GM12872 (cell line): ENCODE results near the gene AP5Z1.

Experiments
- CTCF ChIP-seq: IDR thresholded peaks from 3 replicates; pipeline ENCODE4 v1.5.1; 2011; ENCODE audit warnings: low read depth, mild to moderate bottlenecking, low read length, moderate library complexity; ENCODE audit not compliant: insufficient read depth

AP5Z1 gene

GRCh38 chr7:4770886-4771285 lies 4.5 kb upstream of the AP5Z1 start:
- no peak for TF ChIP-seq CTCF

- no peak for TF ChIP-seq CTCF
Observed at GRCh38 chr7:4771737-4772136, 3.7 kb upstream of the AP5Z1 start.

GRCh38 chr7:4772306-4772705 lies 3.1 kb upstream of the AP5Z1 start:
- TF ChIP-seq CTCF = no peak

GRCh38 chr7:4774007-4774406 lies 1.4 kb upstream of the AP5Z1 start:
- no peak for TF ChIP-seq CTCF

DNA sequence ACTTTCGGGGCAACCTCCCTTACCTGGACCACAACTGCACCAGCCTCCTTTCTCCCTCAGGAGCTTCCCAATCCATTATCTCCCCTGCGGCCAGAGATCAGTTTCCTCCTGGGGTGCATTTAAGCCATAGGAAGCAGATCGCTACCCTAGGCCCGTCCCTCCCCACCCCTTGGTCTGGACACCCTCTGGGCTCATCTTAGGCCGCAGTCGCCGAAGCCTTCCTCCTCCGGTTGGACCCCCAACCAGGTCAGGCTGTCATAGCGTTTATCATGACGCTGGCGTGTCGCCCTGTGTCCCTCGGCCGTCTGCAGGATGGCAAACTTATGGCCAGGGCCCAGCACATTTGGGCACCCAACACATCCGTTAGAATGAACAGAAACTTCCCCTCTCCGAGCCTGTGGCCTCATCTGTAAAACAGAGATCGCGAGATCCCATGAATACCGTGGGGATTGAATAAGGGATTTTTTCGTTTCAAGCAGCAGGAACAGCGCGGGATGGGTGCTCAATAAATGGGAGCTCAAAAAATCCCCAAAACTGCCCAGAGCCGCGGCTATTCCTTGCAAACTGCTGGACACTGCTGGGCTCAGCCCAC lies 669 bp upstream of the AP5Z1 start:
- TF ChIP-seq CTCF = no peak

GRCh38 chr7:4775848-4776623 lies 613 bp downstream of the AP5Z1 start:
- no peak for TF ChIP-seq CTCF

DNA sequence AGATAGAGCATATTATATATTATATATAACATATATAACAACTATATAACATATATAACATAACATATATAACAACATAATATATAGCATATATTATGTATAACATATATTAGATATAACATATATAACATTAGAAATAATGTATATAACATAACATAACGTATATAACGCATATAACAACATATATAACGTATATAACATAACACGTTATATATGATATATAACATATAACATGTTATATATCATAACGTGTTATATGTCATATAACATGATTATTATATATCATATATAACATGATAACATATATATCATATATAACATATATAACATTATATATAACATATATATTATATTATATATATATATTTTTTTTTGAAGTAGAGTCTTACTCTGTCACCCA lies 3.7 kb downstream of the AP5Z1 start:
- TF ChIP-seq CTCF = no peak
